ENCODE data around the gene GGN. TPM values are rescaled to one million over a fixed set of nuclear protein-coding genes. Genes with fewer than 3 reads are reported as not detected.

Gene GGN
- total RNA-seq, 3 donors from 2014 or later, result 0.12 to 0.20 TPM; not detected in 1

Other genes with a start within 250 kb of the GGN start
- gene DPF1, start 163.8 kb downstream of the GGN start, total RNA-seq, result under 1 TPM in 1 of 3 donors, not detected in 2; 0.22 TPM
- 100 to 1,000 TPM in 1 of 3 donors, 10 to 100 TPM in 1, 1 to 10 TPM in 1; 9.0 to 186 (median 19.9) TPM for gene PPP1R14A, start 131.7 kb downstream of the GGN start, total RNA-seq
- gene SPINT2, start 123.5 kb downstream of the GGN start, total RNA-seq, result 100 to 1,000 TPM; 355 to 802 (median 787) TPM
- 100 to 1,000 TPM in 2 of 3 donors, 10 to 100 TPM in 1; 82.5 to 310 (median 235) TPM for gene C19orf33, start 83.8 kb downstream of the GGN start, total RNA-seq
- gene YIF1B, start 72.1 kb downstream of the GGN start, total RNA-seq, result 10 to 100 TPM; 21.4 to 31.5 (median 23.9) TPM
- gene KCNK6, start 68.2 kb downstream of the GGN start, total RNA-seq, result 10 to 100 TPM; 24.8 to 27.8 (median 25.6) TPM
- 10 to 100 TPM in 2 of 3 donors, 1 to 10 TPM in 1; 8.1 to 14.2 (median 10.1) TPM for gene CATSPERG, start 52.2 kb downstream of the GGN start, total RNA-seq
- gene PSMD8, start 13.5 kb downstream of the GGN start, total RNA-seq, result 100 to 1,000 TPM; 121 to 144 (median 141) TPM
- under 1 TPM; 0.46 to 0.82 (median 0.80) TPM for gene SPRED3, start 663 bp upstream of the GGN start, total RNA-seq
- 10 to 100 TPM; 24.1 to 42.3 (median 30.1) TPM for gene FAM98C, start 15.1 kb upstream of the GGN start, total RNA-seq
- 1 to 10 TPM in 2 of 3 donors, under 1 TPM in 1; 0.55 to 2.3 (median 2.0) TPM for gene RASGRP4, start 38.2 kb upstream of the GGN start, total RNA-seq
- gene RYR1, start 45.7 kb upstream of the GGN start, total RNA-seq, result 1 to 10 TPM in 2 of 3 donors, under 1 TPM in 1; 0.46 to 2.5 (median 1.3) TPM
- gene MAP4K1, start 229.9 kb upstream of the GGN start, total RNA-seq, result 10 to 100 TPM in 1 of 3 donors, 1 to 10 TPM in 2; 6.9 to 10.6 (median 7.4) TPM
- gene EIF3K, start 231.2 kb upstream of the GGN start, total RNA-seq, result 100 to 1,000 TPM; 338 to 393 (median 350) TPM